ENCODE data around the gene DCAF16.
"Not testable (repeated sequence)": the region's sequence is repeated elsewhere in the genome, so short reads cannot be mapped to it uniquely, and the experiment has no call there.

Gene DCAF16

GRCh38 chr4:17810260-17811077 is at the start of gene DCAF16, which contains the start of gene NCAPG:
TSS of gene DCAF16 (minus strand) at chr4:17810757. CDS start at chr4:17804141, 6,616 bp downstream.
TSS of gene NCAPG (plus strand) at chr4:17810979. CDS start at chr4:17811078, 99 bp downstream.
- in situ Hi-C loops (cut with MboI; ENCODE audit: low sequenced_read_pairs) = no loop called here

- in situ Hi-C loops (cut with MboI; ENCODE audit: low sequenced_read_pairs) = no loop called here
These were observed 49.3 kb upstream of the DCAF16 start for GRCh38 chr4:17859793-17860406.

GRCh38 chr4:17854036-17854435 is 43.5 kb upstream of the DCAF16 start:
- in situ Hi-C loops (cut with MboI; ENCODE audit: low sequenced_read_pairs) = no loop called here

- in situ Hi-C loops (cut with MboI; ENCODE audit: low sequenced_read_pairs) = no loop called here
These were observed 41.4 kb upstream of the DCAF16 start for GRCh38 chr4:17851959-17852358.

- in situ Hi-C loops (cut with MboI; ENCODE audit: low sequenced_read_pairs) = not testable (repeated sequence)
These were observed 39.7 kb upstream of the DCAF16 start for GRCh38 chr4:17850295-17850694.

GRCh38 chr4:17846266-17846665 is 35.7 kb upstream of the DCAF16 start:
- in situ Hi-C loops (cut with MboI; ENCODE audit: low sequenced_read_pairs) = no loop called here

GRCh38 chr4:17823871-17824669 is 13.5 kb upstream of the DCAF16 start:
- in situ Hi-C loops (cut with MboI; ENCODE audit: low sequenced_read_pairs) = no loop called here

- in situ Hi-C loops (cut with MboI; ENCODE audit: low sequenced_read_pairs) = no loop called here
These were observed 6.5 kb upstream of the DCAF16 start for GRCh38 chr4:17817027-17817426.

- in situ Hi-C loops (cut with MboI; ENCODE audit: low sequenced_read_pairs) = no loop called here
These were observed 5.6 kb upstream of the DCAF16 start for GRCh38 chr4:17816142-17816541.

GRCh38 chr4:17814140-17814539 is 3.6 kb upstream of the DCAF16 start:
- in situ Hi-C loops (cut with MboI; ENCODE audit: low sequenced_read_pairs) = no loop called here

- in situ Hi-C loops (cut with MboI; ENCODE audit: low sequenced_read_pairs) = no loop called here
These were observed 2.2 kb upstream of the DCAF16 start for GRCh38 chr4:17812801-17813200.

GRCh38 chr4:17812125-17812524 is 1.6 kb upstream of the DCAF16 start:
- in situ Hi-C loops (cut with MboI; ENCODE audit: low sequenced_read_pairs) = no loop called here

GRCh38 chr4:17811078-17811603 is 584 bp upstream of the DCAF16 start:
- in situ Hi-C loops (cut with MboI; ENCODE audit: low sequenced_read_pairs) = no loop called here

GRCh38 chr4:17809667-17810066 is 890 bp downstream of the DCAF16 start:
- in situ Hi-C loops (cut with MboI; ENCODE audit: low sequenced_read_pairs) = no loop called here

GRCh38 chr4:17807446-17807845 is 3.1 kb downstream of the DCAF16 start:
- in situ Hi-C loops (cut with MboI; ENCODE audit: low sequenced_read_pairs) = no loop called here

GRCh38 chr4:17805580-17806155 is 4.9 kb downstream of the DCAF16 start:
- in situ Hi-C loops (cut with MboI; ENCODE audit: low sequenced_read_pairs) = no loop called here

GRCh38 chr4:17797808-17798207 is 12.7 kb downstream of the DCAF16 start:
- in situ Hi-C loops (cut with MboI; ENCODE audit: low sequenced_read_pairs) = no loop called here

- in situ Hi-C loops (cut with MboI; ENCODE audit: low sequenced_read_pairs) = no loop called here
These were observed 15.8 kb downstream of the DCAF16 start for GRCh38 chr4:17794730-17795129.

GRCh38 chr4:17788956-17789355 is 21.6 kb downstream of the DCAF16 start:
- in situ Hi-C loops (cut with MboI; ENCODE audit: low sequenced_read_pairs) = no loop called here

- in situ Hi-C loops (cut with MboI; ENCODE audit: low sequenced_read_pairs) = no loop called here
These were observed 23.2 kb downstream of the DCAF16 start for GRCh38 chr4:17787315-17787714.

- in situ Hi-C loops (cut with MboI; ENCODE audit: low sequenced_read_pairs) = no loop called here
These were observed 24.0 kb downstream of the DCAF16 start for GRCh38 chr4:17786567-17786966.

Data from hTERT RPE-1 (cell line).